Measurements from ENCODE around the gene FNIP1.
"Not testable (repeated sequence)": the region's sequence is repeated elsewhere in the genome, so short reads cannot be mapped to it uniquely, and the experiment has no call there.

FNIP1 gene

GRCh38 chr5:131628990-131629389 is 167.8 kb downstream of the FNIP1 start:
- Histone ChIP-seq H3K27me3 (ENCODE audit: low read length) (no peaks in the 10 kb centered on the region), H3K27ac (ENCODE audit: low read depth, low read length) (no peak overlapping the region), H3K4me2 (ENCODE audit: low read depth, low read length, poor library complexity, severe bottlenecking) (peak overlapping the region; percentile 83), H2AFZ (ENCODE audit: low read depth, low read length, severe bottlenecking) (no peak overlapping the region), H3K9ac (ENCODE audit: low read length) (no peak overlapping the region), H4K20me1 (ENCODE audit: low read depth, low read length) (peaks cover 32% of the 10 kb centered on the region), H3K36me3 (ENCODE audit: low read length) (no peaks in the 10 kb centered on the region), H3K4me3 (ENCODE audit: insufficient read depth, low read length, poor library complexity, severe bottlenecking) (no peak overlapping the region), H3K9me2 (replicated peaks; ENCODE audit: insufficient read depth, low read length) (no peaks in the 10 kb centered on the region), H3K9me3 (ENCODE audit: insufficient read depth, low read length) (no peaks in the 10 kb centered on the region), H3F3A (ENCODE audit: insufficient read depth) (peaks cover 10% of the 10 kb centered on the region; the same call in 1 of the 2 replicates), H3K79me2 (ENCODE audit: insufficient read depth, low read length) (peaks cover 100% of the 10 kb centered on the region)
- TF ChIP-seq CTCF (IDR thresholded peaks at IDR 0.05; ENCODE audit: insufficient read depth, low read length, poor library complexity, severe bottlenecking) (no peak), EZH2phosphoT487 (conservative IDR thresholded peaks at IDR 0.05; ENCODE audit: low read length) (no peak)

GRCh38 chr5:131627207-131627865 is 169.5 kb downstream of the FNIP1 start:
- Histone ChIP-seq H3F3A (ENCODE audit: insufficient read depth) (peaks cover 6% of the 10 kb centered on the region), H3K4me3 (ENCODE audit: insufficient read depth, low read length, poor library complexity, severe bottlenecking) (no peak overlapping the region), H3K9me3 (ENCODE audit: insufficient read depth, low read length) (no peaks in the 10 kb centered on the region), H2AFZ (ENCODE audit: low read depth, low read length, severe bottlenecking) (no peak overlapping the region), H3K4me2 (ENCODE audit: low read depth, low read length, poor library complexity, severe bottlenecking) (peak overlapping the region; percentile 22), H3K36me3 (ENCODE audit: low read length) (no peaks in the 10 kb centered on the region; the same call in 1 of the 2 replicates), H3K79me2 (ENCODE audit: insufficient read depth, low read length) (peaks cover 100% of the 10 kb centered on the region), H3K9ac (ENCODE audit: low read length) (no peak overlapping the region), H3K27me3 (ENCODE audit: low read length) (no peaks in the 10 kb centered on the region), H3K27ac (ENCODE audit: low read depth, low read length) (no peak overlapping the region), H4K20me1 (ENCODE audit: low read depth, low read length) (peaks cover 41% of the 10 kb centered on the region), H3K9me2 (replicated peaks; ENCODE audit: insufficient read depth, low read length) (no peaks in the 10 kb centered on the region)
- TF ChIP-seq EZH2phosphoT487 (conservative IDR thresholded peaks at IDR 0.05; ENCODE audit: low read length) (no peak), CTCF (IDR thresholded peaks at IDR 0.05; ENCODE audit: insufficient read depth, low read length, poor library complexity, severe bottlenecking) (no peak)

GRCh38 chr5:131622633-131623032 is 174.2 kb downstream of the FNIP1 start:
- H3K36me3 ChIP-seq (ENCODE audit: low read length) = no peaks in the 10 kb centered on the region; the same call in 1 of the 2 replicates
- H3K27ac ChIP-seq (ENCODE audit: low read depth, low read length) = no peak overlapping the region
- H3K79me2 ChIP-seq (ENCODE audit: insufficient read depth, low read length) = peaks cover 100% of the 10 kb centered on the region
- no peak overlapping the region for H3K4me3 ChIP-seq (ENCODE audit: insufficient read depth, low read length, poor library complexity, severe bottlenecking)
- H4K20me1 ChIP-seq (ENCODE audit: low read depth, low read length) = peaks cover 36% of the 10 kb centered on the region
- no peaks in the 10 kb centered on the region for H3K9me3 ChIP-seq (ENCODE audit: insufficient read depth, low read length)
- no peak overlapping the region for H2AFZ ChIP-seq (ENCODE audit: low read depth, low read length, severe bottlenecking)
- H3K27me3 ChIP-seq (ENCODE audit: low read length) = no peaks in the 10 kb centered on the region
- no peak overlapping the region for H3K4me2 ChIP-seq (ENCODE audit: low read depth, low read length, poor library complexity, severe bottlenecking)
- H3K9me2 ChIP-seq (replicated peaks; ENCODE audit: insufficient read depth, low read length) = no peaks in the 10 kb centered on the region
- H3K9ac ChIP-seq (ENCODE audit: low read length) = no peak overlapping the region
- TF ChIP-seq EZH2phosphoT487 (conservative IDR thresholded peaks at IDR 0.05; ENCODE audit: low read length) (no peak), CTCF (IDR thresholded peaks at IDR 0.05; ENCODE audit: insufficient read depth, low read length, poor library complexity, severe bottlenecking) (no peak)
- H3F3A ChIP-seq (ENCODE audit: insufficient read depth) = peaks cover 12% of the 10 kb centered on the region; the same call in 1 of the 2 replicates

- not testable (repeated sequence) for H3K4me2 ChIP-seq (ENCODE audit: low read depth, low read length, poor library complexity, severe bottlenecking); H3K9me2 ChIP-seq (replicated peaks; ENCODE audit: insufficient read depth, low read length); H2AFZ ChIP-seq (ENCODE audit: low read depth, low read length, severe bottlenecking); H3K36me3 ChIP-seq (ENCODE audit: low read length); H3K27ac ChIP-seq (ENCODE audit: low read depth, low read length); H3K27me3 ChIP-seq (ENCODE audit: low read length); H3K9ac ChIP-seq (ENCODE audit: low read length); H3K4me3 ChIP-seq (ENCODE audit: insufficient read depth, low read length, poor library complexity, severe bottlenecking); H3K9me3 ChIP-seq (ENCODE audit: insufficient read depth, low read length)
- Histone ChIP-seq H3F3A (ENCODE audit: insufficient read depth) (peaks cover 12% of the 10 kb centered on the region; the same call in 1 of the 2 replicates), H3K79me2 (ENCODE audit: insufficient read depth, low read length) (peaks cover 100% of the 10 kb centered on the region), H4K20me1 (ENCODE audit: low read depth, low read length) (peaks cover 34% of the 10 kb centered on the region)
Observed at GRCh38 chr5:131621164-131621563, 175.7 kb downstream of the FNIP1 start.

Measured in SU-DHL-6 (cell line).